ENCODE measurements around the gene THYN1. TPM values are rescaled to one million over a fixed set of nuclear protein-coding genes. Genes with fewer than 3 reads are reported as not detected.

Gene THYN1
- total and polyA plus RNA-seq, 2 of the 13 experiments (the other 11 are each of a cell fraction or from before 2014, with no cell fraction given): 36.1 to 87.6 TPM

- FAIRE-seq (no peak), ATAC-seq (no peak), DNase-seq (ENCODE audit: low spot score) (no peak)
- Histone ChIP-seq H4K20me1 (ENCODE audit: insufficient read depth, low read length) (no peaks in the 10 kb centered on the region), H3K27me3 (ENCODE audit: control insufficient read depth in 1 of 2, insufficient read depth in 2 of 2, low read length in 2 of 2) (no peaks in the 10 kb centered on the region), H3K4me2 (ENCODE audit: low read depth, low read length) (no peak overlapping the region), H3K9me3 (ENCODE audit: low read length) (no peaks in the 10 kb centered on the region), H3K79me2 (ENCODE audit: insufficient read depth, low read length) (peaks cover 11% of the 10 kb centered on the region), H3K4me1 (ENCODE audit: insufficient read depth, low read length) (peaks cover 11% of the 10 kb centered on the region), H3K9ac (ENCODE audit: insufficient read depth, low read depth, low read length) (no peak overlapping the region), H3K36me3 (replicated peaks in 1 of 2; ENCODE audit: control insufficient read depth in 1 of 2, insufficient read depth in 2 of 2, low read length in 2 of 2) (peaks cover 10 to 48% of the 10 kb centered on the region in 2 experiments), H3K4me3 (replicated peaks in 1 of 3; ENCODE audit: insufficient read depth in 1 of 3, low read depth in 2 of 3, low read length in 3 of 3) (no peak overlapping the region), H2AFZ (ENCODE audit: low read length) (no peak overlapping the region), H3K27ac (ENCODE audit: extremely low read length, insufficient read depth, low read length) (no peak overlapping the region)
- CTCF ChIA-PET (ENCODE audit: low intra/inter-chr PET ratio, low total read pairs): no interaction called here
- no TSS peak for BruUV-seq (replicated peaks)
- in situ Hi-C loops (cut with HindIII; ENCODE audit: extremely low pct_ligation_motif_present, low pct_unique_long_range_greater_than_20kb) (no loop called here), intact Hi-C loops (cut with micrococcal nuclease; ENCODE audit: unreplicated experiment) (no loop called here)
- POLR2A ChIA-PET: no interaction called here
- WGBS (ENCODE audit: low lambda C conversion rate): 91% methylated on average over 7 of the region's 7 CpGs
- TF ChIP-seq ZSCAN20 (CRISPR knock-in tag; IDR thresholded peaks at IDR 0.05; ENCODE audit: borderline replicate concordance): no peak
- TF ChIP-seq KDM5B (CRISPR knock-in tag; IDR thresholded peaks at IDR 0.05; ENCODE audit: borderline replicate concordance): no peak
- TF ChIP-seq IKZF4 (CRISPR knock-in tag; IDR thresholded peaks at IDR 0.05; ENCODE audit: borderline replicate concordance, low read depth, not compliant biosample characterization): no peak
- TF ChIP-seq ARID5B (CRISPR knock-in tag; IDR thresholded peaks at IDR 0.05): no peak
- TF ChIP-seq SP140L (CRISPR knock-in tag; IDR thresholded peaks at IDR 0.05; ENCODE audit: borderline replicate concordance): no peak
- TF ChIP-seq ZFP37 (CRISPR knock-in tag; IDR thresholded peaks at IDR 0.05; ENCODE audit: borderline replicate concordance): no peak
- TF ChIP-seq PRDM10 (CRISPR knock-in tag; IDR thresholded peaks at IDR 0.05; ENCODE audit: low read depth): no peak
- no peak for TF ChIP-seq CERS6 (CRISPR knock-in tag; IDR thresholded peaks at IDR 0.05)
- no peak for TF ChIP-seq ZNF224 (CRISPR knock-in tag; IDR thresholded peaks at IDR 0.05)
- no peak for TF ChIP-seq REXO4 (CRISPR knock-in tag; IDR thresholded peaks at IDR 0.05; ENCODE audit: borderline replicate concordance)
- TF ChIP-seq ZNF576 (CRISPR knock-in tag; IDR thresholded peaks at IDR 0.05): no peak
- no peak for TF ChIP-seq ZNF615 (CRISPR knock-in tag; IDR thresholded peaks at IDR 0.05; ENCODE audit: borderline replicate concordance)
- no peak for TF ChIP-seq ATF7-NPFF (CRISPR knock-in tag; IDR thresholded peaks at IDR 0.05; ENCODE audit: low read depth)
- TF ChIP-seq CBX1 (IDR thresholded peaks at IDR 0.05; ENCODE audit: low read depth): no peak
Measured at GRCh38 chr11:134248910-134249480, 4.2 kb downstream of the THYN1 start.
